Islet precursor cell (in vitro differentiated cells): ENCODE measurements around the gene DBNL.
A peak's percentile ranks its signal among the peaks of the same experiment; 100 is the strongest.
"Not testable (repeated sequence)": the region's sequence is repeated elsewhere in the genome, so short reads cannot be mapped to it uniquely, and the experiment has no call there.

ENCODE experiments used
- DNase-seq: peaks from one replicate; pipeline ENCODE4 v3.0.0-alpha.2; 2018

The DBNL gene

GRCh38 chr7:44044315-44045225, at the start of gene DBNL:
Gene DBNL (plus strand): TSS chr7:44044702. CDS start chr7:44044738, 36 bp downstream.
- peak; percentile 98 for DNase-seq

GRCh38 chr7:43997532-43997931, 47.0 kb upstream of the DBNL start, which contains the start of gene SPDYE1:
Gene SPDYE1 (plus strand): TSS chr7:43997897. CDS start chr7:43999950, 2,053 bp downstream.
- DNase-seq, result not testable (repeated sequence)

- not testable (repeated sequence) for DNase-seq
These were observed 32.4 kb upstream of the DBNL start for GRCh38 chr7:44012081-44012480.

- DNase-seq, result not testable (repeated sequence)
These were observed 29.4 kb upstream of the DBNL start for GRCh38 chr7:44015090-44015489.

GRCh38 chr7:44018857-44019807, 25.4 kb upstream of the DBNL start:
- peak; percentile 98 for DNase-seq

- not testable (repeated sequence) for DNase-seq
These were observed 24.7 kb upstream of the DBNL start for GRCh38 chr7:44019825-44020224.

- DNase-seq, result not testable (repeated sequence)
These were observed 22.4 kb upstream of the DBNL start for GRCh38 chr7:44022069-44022468.

- not testable (repeated sequence) for DNase-seq
These were observed 21.6 kb upstream of the DBNL start for GRCh38 chr7:44022796-44023467.

GRCh38 chr7:44029433-44029832, 15.1 kb upstream of the DBNL start:
- DNase-seq, result not testable (repeated sequence)

GRCh38 chr7:44030029-44030428, 14.5 kb upstream of the DBNL start:
- not testable (repeated sequence) for DNase-seq

GRCh38 chr7:44031319-44031718, 13.2 kb upstream of the DBNL start:
- not testable (repeated sequence) for DNase-seq

- DNase-seq, result peak; percentile 7
These were observed 12.5 kb upstream of the DBNL start for GRCh38 chr7:44032031-44032430.

- DNase-seq, result peak; percentile 16
These were observed 10.3 kb upstream of the DBNL start for GRCh38 chr7:44033971-44034844.

GRCh38 chr7:44036364-44036763, 8.1 kb upstream of the DBNL start:
- peak; percentile 80 for DNase-seq

- not testable (repeated sequence) for DNase-seq
These were observed 6.6 kb upstream of the DBNL start for GRCh38 chr7:44037951-44038350.

GRCh38 chr7:44038553-44038952, 5.9 kb upstream of the DBNL start:
- not testable (repeated sequence) for DNase-seq

- DNase-seq, result peak; percentile 96
These were observed 5.4 kb upstream of the DBNL start for GRCh38 chr7:44038961-44039558.

- DNase-seq, result not testable (repeated sequence)
These were observed 4.6 kb upstream of the DBNL start for GRCh38 chr7:44039800-44040492.

- peak; percentile 53 for DNase-seq
These were observed 4.0 kb upstream of the DBNL start for GRCh38 chr7:44040493-44040891.

GRCh38 chr7:44042221-44042620, 2.3 kb upstream of the DBNL start:
- DNase-seq, result no peak
